Suppressor macrophage treated with lipopolysaccharide for 4 hours (primary cell): ENCODE data around the gene ATP7B.
"Not testable (repeated sequence)": the region's sequence is repeated elsewhere in the genome, so short reads cannot be mapped to it uniquely, and the experiment has no call there.

Experiments used
- DNase-seq: peaks from one replicate; pipeline ENCODE4 v3.0.0-alpha.2; 2020

The ATP7B gene

DNA sequence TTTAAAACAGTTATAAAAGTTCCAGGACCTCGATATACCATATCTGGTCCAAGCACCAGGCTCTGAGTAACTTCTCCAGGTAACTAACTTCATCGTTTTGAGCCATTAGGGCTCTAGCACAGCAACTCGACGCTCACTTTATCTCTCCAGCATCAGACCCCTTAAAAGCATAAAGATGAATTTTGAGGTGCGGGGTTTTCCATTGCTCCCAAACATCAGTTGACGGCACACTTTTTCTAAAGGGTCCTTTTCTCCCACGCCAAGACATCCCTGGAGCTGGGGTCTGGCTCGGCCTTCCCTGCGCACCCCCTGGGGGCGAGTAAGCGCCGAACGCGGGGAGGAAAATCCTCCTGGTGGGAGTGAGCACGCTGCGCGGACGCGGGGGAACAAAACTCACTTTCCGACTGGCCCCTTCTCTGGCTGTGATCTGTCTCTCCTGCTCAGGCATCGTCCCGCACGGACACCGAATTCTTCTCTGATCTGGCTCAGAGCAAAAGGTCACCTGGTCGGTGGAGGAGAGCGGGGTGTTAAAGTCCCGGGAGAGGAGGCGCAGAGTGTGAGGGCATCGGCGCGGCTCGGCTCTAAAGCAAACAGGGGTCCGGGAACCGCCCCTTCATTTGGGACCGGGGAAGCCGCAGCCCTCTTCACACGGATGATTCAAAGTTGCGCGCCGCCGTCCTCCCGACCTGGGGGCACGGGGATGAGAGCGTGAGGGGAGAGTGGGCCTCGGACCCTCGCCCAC is at the start of gene ATP7B:
ATP7B (minus strand) TSS at position 561 of the 742 bp plus-strand sequence; CDS start at position 448, 113 bp downstream.
- DNase-seq, result peak; percentile 9

- no peak for DNase-seq
Measured at GRCh38 chr13:52053460-52053859, 42.2 kb upstream of the ATP7B start.

DNA sequence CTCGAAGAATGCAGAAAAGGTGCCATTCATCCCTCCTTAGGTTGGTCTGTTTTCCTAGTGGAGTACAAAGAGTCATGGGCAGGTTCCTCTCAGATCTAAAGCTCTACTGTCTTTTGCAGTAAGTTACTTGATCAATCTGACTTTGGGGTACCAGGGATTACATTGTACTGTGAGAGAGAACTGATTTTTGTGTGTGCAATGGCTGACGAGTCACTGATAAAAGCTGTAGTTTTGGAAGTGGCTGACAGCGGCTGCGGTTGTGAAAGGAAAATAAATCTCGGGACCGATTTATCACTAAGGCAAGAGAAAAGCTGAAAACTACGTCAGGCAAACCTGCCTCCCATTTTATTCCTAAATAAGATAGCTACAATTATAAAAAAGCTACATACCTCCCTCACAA is 40.1 kb upstream of the ATP7B start:
- no peak for DNase-seq

DNA sequence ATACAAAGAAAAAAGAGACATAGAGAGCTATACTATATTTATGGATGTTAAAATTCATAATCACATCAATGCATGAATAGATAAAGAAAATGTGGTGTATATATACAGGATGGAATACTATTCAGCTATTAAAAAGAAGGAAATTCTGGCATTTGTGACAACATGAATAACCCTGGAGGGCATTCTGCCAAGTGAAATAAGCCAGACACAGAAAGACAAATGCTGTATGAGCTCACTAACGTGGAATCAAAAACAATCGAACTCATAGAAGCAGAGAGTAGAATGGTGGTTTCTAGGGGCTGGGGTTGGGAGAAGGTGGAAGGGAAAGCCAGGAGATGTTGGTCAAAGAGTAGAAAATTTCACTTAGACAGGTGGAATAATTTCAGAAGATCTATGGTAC is 37.3 kb upstream of the ATP7B start:
- no peak for DNase-seq

DNA sequence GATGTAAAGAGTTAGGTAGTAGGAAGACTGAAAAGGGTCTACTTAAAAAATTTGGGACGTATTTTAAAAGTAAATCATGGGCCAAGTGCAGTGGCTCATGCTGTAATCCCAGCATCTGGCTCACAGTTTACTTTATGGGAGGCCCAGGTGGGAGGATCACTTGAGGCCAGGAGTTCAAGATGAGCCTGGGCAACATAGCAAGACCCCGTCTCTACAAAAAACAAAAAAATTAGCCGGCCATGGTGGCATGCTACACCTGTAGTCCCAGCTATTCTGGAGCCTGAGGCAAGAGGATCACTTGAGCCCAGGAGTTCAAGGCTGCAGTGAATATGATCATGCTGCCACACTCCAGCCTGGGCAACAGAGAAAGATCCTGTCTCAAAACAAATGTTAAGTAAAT is 36.2 kb upstream of the ATP7B start:
- no peak for DNase-seq

DNA sequence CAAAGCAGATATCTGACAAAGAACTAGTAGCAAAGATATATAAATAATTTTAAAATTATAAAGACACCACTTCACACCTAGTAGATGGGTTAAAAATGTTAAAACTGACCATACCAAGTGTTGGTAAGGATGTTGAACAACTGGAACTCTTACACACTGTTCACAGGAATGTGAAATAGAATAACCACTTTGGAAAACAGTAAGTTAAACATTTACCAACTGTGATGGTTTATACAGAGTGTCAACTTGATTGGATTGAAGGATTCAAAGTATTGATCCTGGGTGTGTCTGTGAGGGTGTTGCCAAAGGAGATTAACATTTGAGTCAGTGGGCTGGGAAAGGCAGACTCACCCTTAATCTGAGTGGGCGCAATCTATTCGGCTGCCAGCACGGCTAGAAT is 32.4 kb upstream of the ATP7B start:
- no peak for DNase-seq

DNA sequence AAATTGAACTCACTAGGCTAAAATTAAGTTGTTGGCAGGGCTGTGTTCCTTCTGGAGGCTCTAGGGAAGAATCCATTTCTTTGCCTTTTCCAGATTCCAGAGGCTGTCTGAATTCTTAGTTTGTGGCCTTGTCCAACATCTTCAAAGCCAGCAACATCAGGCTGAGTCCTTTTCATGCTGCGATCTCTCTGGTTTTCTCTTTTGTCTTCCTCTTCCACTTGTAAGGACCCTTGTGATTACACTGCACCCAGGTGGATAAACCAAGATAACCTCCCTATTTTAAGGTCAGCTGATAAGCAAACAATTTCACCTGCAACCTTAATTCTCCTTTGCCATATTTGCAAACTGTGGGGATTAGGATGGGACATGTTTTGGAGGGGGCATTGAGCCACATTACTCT is 24.8 kb upstream of the ATP7B start:
- no peak for DNase-seq

GRCh38 chr13:52034616-52035226 is 23.5 kb upstream of the ATP7B start:
- DNase-seq, result no peak

DNA sequence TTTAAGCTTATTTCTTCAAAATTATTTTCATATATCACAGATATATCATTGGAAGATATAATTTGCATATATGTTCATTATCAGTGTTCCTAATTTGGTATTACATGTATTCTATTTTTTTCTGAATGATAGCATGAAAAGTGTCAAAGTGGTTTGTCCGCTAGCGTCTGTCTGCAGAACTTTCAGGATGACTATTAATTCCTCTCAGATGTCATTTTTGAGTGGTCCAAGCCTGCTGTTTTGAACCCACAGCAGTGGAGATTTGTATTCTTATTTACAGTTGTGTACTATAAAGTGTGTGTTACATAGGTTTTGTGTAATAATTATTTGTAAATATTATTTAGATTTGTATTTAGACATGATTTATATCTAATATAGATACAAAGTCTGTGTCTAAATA is 21.8 kb upstream of the ATP7B start:
- DNase-seq, result no peak

GRCh38 chr13:52030401-52030800 is 19.2 kb upstream of the ATP7B start:
- not testable (repeated sequence) for DNase-seq

GRCh38 chr13:52029569-52029968 is 18.3 kb upstream of the ATP7B start:
- no peak for DNase-seq

DNA sequence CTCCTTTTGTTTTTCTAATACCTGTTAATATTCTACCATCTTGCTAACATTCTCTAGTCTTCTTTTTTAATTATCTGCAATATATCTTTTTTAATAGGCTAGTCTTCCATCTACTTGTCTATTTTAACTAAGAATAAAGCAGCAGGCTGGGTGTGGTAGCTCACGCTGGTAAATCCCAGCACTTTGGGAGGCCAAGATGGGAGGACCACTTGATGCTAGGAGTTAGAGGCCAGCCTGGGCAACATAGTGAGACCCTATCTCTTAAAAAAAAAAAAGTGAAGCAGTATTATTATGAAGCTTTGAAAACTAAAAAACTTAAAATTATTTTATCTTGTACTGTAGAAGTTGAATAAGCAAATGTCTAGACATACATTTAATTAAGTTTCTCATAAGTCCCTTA is 16.6 kb upstream of the ATP7B start:
- no peak for DNase-seq

- DNase-seq, result no peak
Measured at GRCh38 chr13:52026246-52026626, 15.0 kb upstream of the ATP7B start.

DNA sequence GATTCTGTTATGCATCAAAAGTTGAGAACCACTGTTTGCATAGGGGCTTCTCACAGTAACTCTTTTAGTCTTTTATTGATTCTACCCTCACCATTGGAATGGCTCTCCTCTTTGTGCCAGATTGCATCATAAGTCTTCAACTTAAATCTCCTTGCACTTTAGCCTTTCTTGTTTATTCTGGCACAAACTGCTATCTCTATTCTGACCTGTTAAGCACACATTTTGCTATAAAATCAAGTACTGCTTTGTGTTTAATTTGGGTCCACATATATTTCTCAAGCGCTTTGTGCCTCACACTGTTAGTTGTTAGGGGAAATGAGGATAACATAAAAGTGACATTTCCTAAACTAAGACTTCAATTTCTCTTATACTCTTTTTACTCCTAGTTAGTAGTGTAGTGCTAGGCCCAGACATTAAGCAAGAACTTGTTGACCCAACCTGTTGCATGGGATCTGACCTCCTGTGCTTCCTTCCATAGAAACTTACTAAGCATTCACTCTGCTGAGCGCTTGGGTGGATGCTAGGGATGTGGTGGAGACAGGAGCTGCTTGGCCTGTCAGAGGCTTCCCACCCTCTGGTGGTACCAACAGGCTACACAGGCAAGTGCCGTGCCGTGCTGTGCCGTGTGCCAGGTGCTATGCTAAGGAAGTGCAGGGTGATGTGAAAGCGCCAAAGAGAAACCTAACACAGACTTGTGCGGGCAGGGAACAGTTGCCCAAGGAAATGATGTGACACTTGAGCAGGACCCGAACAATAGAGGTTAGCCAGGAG is 14.4 kb upstream of the ATP7B start:
- no peak for DNase-seq

- no peak for DNase-seq
Measured at GRCh38 chr13:52024481-52024880, 13.2 kb upstream of the ATP7B start, which contains the start of gene UTP14C. Gene UTP14C (plus strand): TSS chr13:52024691. CDS start chr13:52028805, 4,114 bp downstream.

- DNase-seq, result no peak
Measured at GRCh38 chr13:52022356-52022755, 11.1 kb upstream of the ATP7B start.

GRCh38 chr13:52020191-52020590 is 8.9 kb upstream of the ATP7B start:
- DNase-seq, result no peak

DNA sequence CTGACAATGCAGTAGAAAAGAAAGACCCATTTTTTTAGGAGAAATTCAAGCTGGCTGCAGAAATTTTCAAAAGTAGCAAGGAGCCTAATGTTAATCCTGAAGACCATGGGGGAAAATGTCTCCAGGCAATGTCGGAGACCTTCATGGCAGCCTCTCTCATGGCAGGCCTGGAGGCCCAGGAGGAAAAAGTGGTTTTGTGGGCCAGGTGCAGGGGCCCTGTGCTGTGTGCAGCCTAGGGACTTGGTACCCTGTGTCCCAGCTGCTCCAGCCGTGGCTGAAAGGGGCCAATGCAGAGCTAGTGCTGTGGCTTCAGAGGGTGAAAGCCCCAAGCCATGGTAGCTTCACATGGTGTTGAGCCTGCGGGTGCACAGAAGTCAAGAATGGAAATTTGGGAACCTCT is 5.0 kb upstream of the ATP7B start:
- no peak for DNase-seq

- DNase-seq, result no peak
Measured at GRCh38 chr13:52012512-52012836, 1.2 kb upstream of the ATP7B start.

- DNase-seq, result peak; percentile 100
Measured at GRCh38 chr13:52011632-52012511, 622 bp upstream of the ATP7B start, which contains the start of gene ALG11. Gene ALG11 (plus strand): TSS chr13:52012398. CDS start chr13:52012419, 21 bp downstream.

DNA sequence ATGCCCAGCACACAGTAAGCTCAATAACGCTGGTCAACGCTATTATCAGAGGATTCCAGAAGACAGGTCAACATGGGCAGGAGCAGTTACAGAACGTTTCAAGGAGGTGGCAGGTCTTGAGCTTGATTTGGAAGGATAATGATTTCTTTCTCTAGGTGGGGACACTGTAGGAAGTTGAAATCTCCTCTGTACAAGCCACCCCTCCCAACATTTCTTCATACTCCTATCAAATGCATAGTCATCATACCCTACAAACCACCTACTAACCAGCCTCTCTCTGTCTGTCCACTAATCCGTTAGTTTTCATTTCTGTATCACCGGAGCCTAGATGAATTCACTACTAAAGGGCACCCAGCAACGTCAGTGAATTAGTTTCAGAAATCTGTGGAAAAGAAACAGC is 1.3 kb downstream of the ATP7B start:
- no peak for DNase-seq

DNA sequence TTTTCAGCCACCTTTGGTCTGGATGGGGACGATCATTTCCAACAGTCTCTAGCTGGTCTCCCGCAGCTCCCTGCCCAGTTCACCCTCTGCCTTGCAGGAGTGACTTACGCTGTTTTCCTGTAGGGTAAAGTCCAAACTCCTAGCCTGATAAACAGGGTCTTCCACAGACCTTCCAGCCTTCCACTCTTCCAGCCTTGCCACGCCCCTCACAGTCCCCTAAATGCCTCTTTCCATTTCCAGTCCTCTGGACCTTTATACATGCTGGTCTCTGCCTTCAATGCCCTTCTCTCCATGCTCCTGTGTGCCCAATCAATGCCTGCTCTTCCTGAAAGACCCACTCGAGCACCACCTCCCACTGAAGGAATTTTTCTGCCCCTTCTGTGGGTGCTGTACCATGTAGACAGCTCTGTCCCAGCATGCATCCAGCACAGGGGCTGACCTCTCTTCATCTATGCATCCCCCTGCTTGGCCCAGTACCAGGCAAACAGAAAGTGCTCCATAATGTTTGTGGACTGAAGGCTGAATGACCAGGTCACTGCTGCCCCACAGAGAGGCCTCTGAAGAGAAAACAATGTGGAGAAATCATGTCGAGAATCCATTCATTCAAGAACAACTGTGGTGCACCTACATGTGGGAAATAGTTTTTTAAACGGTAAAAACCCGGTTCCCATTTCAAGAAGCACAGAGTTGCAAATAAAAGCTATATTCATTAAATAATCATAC is 4.6 kb downstream of the ATP7B start:
- DNase-seq, result no peak
